ENCODE results near the gene ZNF598. TPM values are rescaled to one million over a fixed set of nuclear protein-coding genes. Genes with fewer than 3 reads are reported as not detected.

The ZNF598 gene
- total and polyA plus RNA-seq, 2 of the 13 experiments (the other 11 are each of a cell fraction or from before 2014, with no cell fraction given), result 13.5 to 14.2 TPM

- TF ChIP-seq ARID4A (CRISPR knock-in tag; IDR thresholded peaks at IDR 0.05; ENCODE audit: borderline replicate concordance) (peak; percentile 93), HHEX (CRISPR knock-in tag; IDR thresholded peaks at IDR 0.05) (no peak), ZNF142 (CRISPR knock-in tag; IDR thresholded peaks at IDR 0.05) (peak; percentile 51; the same call in 1 of the 2 replicates), POLR2G (IDR thresholded peaks at IDR 0.05; ENCODE audit: low read depth, low read length) (peak; percentile 79), DMAP1 (CRISPR knock-in tag; IDR thresholded peaks at IDR 0.05) (peak; percentile 66), SOX6 (IDR thresholded peaks at IDR 0.05) (no peak), SOX6 (CRISPR knock-in tag; IDR thresholded peaks at IDR 0.05) (peak; percentile 59; the same call in 1 of the 2 replicates), HOXA9 (CRISPR knock-in tag; IDR thresholded peaks at IDR 0.05; ENCODE audit: borderline replicate concordance) (no peak), ZNF749 (CRISPR knock-in tag; IDR thresholded peaks at IDR 0.05; ENCODE audit: borderline replicate concordance) (no peak; the same call in 1 of the 2 replicates), EHMT2 (IDR thresholded peaks at IDR 0.05; ENCODE audit: borderline replicate concordance, low read depth, low read length) (no peak), FOSL2 (CRISPR knock-in tag; IDR thresholded peaks at IDR 0.05) (peak; percentile 15; the same call in 1 of the 2 replicates), ZBTB49 (CRISPR knock-in tag; IDR thresholded peaks at IDR 0.05; ENCODE audit: borderline replicate concordance) (no peak), ZNF275 (CRISPR knock-in tag; IDR thresholded peaks at IDR 0.05; ENCODE audit: borderline replicate concordance) (no peak), PCBP1 (IDR thresholded peaks at IDR 0.05; ENCODE audit: borderline replicate concordance, low read depth, low read length) (no peak)
These were observed 25.9 kb downstream of the ZNF598 start, which contains the start of gene GFER (continued) for GRCh38 chr16:1983544-1984346.

Data from HepG2 (cell line).